GM12872 (cell line): ENCODE measurements around the gene COL25A1.

ENCODE experiments used
- CTCF ChIP-seq: IDR thresholded peaks from 3 replicates; pipeline ENCODE4 v1.5.1; 2011; ENCODE audit warnings: low read depth, mild to moderate bottlenecking, low read length, moderate library complexity; ENCODE audit not compliant: insufficient read depth

COL25A1 gene

GRCh38 chr4:109157696-109158095 is 144.8 kb downstream of the COL25A1 start:
- TF ChIP-seq CTCF = no peak

- TF ChIP-seq CTCF = no peak
Measured at GRCh38 chr4:109157205-109157604, 145.3 kb downstream of the COL25A1 start.

- TF ChIP-seq CTCF = no peak
Measured at GRCh38 chr4:109156356-109156755, 146.1 kb downstream of the COL25A1 start.

GRCh38 chr4:109155682-109156283 is 146.7 kb downstream of the COL25A1 start:
- no peak for TF ChIP-seq CTCF

GRCh38 chr4:109155084-109155483 is 147.4 kb downstream of the COL25A1 start:
- TF ChIP-seq CTCF = no peak

GRCh38 chr4:109154424-109154823 is 148.0 kb downstream of the COL25A1 start:
- no peak for TF ChIP-seq CTCF

- TF ChIP-seq CTCF = no peak
Measured at GRCh38 chr4:109149836-109150235, 152.6 kb downstream of the COL25A1 start.
